ENCODE results near the gene RYR3.
"Not testable (repeated sequence)": the region's sequence is repeated elsewhere in the genome, so short reads cannot be mapped to it uniquely, and the experiment has no call there.

The RYR3 gene

DNA sequence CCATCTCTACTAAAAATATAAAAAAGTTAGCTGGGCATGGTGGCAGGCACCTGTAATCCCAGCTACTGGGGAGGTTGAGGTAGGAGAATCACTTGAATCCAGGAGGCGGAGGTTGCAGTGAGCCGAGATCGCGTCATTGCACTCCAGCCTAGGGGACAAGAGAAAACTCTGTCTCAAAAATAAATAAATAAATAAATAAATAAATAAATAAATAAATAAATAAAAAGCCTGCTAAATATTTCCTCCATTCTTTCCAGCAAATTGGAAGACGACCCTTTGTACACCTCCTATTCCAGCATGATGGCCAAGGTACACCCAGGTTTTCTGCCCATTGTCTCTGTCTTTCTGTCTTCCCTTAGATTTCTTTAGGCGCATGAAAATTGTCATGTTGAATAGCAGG, 508.7 kb downstream of the RYR3 start:
- DNase-seq (ENCODE audit: low read depth in 2 of 3, low spot score in 1 of 3), result not testable (repeated sequence)

DNA sequence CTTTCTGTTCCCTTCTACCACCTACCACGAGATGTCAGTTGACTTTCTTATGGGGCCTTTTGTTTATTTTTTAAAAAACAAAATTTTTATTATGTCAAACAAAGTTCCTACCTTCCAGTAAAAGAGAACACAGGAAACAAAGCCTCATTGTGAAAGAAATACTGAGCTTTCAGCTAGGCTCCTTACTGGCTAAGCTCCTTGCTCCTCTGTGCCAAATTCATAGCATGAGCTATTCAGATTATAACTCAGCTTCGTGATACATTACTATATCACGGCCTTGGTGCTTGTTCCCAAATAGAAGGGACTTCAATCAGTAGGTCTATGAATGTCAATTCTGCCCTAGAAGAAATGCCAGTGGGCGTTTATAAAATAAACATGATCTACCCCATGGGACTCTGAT, 511.7 kb downstream of the RYR3 start:
- DNase-seq (ENCODE audit: low read depth in 2 of 3, low spot score in 1 of 3), result no peak

DNA sequence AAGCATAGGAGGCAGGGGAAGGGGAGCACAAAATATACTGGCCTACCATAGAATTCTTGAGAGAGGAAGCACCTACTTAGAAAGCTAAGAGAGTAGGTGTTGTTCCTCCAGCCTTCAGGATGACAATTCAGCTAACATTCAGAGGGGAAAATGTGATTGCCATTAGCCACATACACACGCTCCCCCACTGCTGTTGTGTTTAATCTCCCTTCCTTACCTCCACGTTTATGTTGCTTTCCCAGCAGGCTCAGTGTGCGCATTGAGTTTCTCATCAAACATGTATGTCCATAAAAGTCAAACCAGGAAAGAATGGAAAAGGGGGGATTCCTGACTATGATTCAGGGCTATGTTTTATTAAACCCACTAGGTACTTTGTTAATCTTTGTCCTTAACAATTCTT, 512.4 kb downstream of the RYR3 start:
- DNase-seq (ENCODE audit: low read depth in 2 of 3, low spot score in 1 of 3), result no peak

DNA sequence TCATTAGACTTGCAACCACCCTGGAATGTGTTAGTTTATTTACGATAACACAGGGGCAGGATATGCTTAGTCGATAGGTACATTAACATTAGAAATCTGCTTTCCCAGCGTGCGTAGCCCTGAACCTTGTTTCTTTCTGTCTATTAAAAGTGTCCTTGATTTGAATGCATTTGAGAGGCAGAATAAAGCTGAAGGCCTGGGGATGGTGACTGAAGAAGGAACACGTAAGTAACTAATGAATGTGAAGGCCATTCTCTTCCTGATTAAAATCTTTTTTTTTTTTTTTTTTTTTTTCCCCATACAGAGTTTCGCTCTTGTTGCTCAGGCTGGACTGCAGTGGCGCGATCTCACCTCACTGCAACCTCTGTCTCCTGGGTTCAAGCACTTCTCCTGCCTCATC, 514.7 kb downstream of the RYR3 start:
- DNase-seq (ENCODE audit: low read depth in 2 of 3, low spot score in 1 of 3), result no peak

DNA sequence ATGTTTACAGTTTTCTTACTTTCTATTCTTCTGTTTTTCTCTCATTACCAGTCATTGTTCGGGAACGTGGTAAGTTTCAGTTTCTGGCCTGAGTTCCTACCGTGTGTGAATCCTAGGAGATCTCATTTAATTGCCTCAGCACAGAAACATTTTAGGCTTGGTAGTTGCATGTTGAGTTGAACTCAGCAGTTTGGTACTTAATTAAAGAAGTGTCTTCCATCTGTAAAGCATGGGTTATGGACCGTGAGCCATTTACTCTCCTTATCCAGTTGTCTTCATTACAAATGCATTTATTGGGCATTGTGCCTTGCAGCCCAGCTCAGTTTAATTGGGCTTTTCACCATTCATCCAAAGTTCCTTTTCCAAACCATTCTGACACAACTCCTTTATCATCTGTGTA, 515.4 kb downstream of the RYR3 start:
- DNase-seq (ENCODE audit: low read depth in 2 of 3, low spot score in 1 of 3), result no peak

DNA sequence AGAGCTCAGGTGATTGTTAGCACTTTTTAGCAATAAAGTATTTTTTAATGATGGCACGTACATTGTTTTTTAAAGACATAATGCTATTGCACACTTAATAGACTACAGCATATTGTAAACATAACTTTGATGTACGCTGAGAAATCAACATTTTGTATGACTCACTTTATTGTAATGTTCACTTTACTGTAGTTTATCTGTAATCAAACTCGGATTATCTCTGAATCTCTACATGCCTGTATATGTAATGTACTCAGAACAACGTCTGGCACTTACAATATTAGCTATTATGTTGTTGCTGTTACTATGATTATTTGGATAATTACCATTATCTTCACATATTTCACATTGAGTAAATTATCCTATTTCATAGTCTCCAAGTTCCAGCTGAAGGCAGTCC, 519.6 kb downstream of the RYR3 start:
- DNase-seq (ENCODE audit: low read depth in 2 of 3, low spot score in 1 of 3), result no peak

DNA sequence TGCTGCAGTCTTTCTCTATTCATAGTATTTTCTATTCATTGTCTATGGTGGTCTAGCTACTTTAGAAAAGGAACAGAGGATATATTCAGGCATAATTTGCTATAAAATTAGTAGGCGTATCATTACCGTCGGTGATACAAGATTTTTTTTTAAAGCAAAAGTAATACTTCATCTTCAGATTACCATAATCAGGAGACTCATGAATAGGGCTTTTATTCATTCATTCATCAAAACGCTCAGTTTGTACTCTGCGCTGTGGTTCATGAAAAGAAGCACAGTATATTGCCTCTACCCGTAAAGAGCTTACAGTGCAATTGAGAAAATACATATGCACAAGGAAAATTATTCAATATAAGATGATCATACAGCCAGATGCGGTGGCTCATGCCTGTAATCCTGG, 520.9 kb downstream of the RYR3 start:
- DNase-seq (ENCODE audit: low read depth in 2 of 3, low spot score in 1 of 3), result no peak

DNA sequence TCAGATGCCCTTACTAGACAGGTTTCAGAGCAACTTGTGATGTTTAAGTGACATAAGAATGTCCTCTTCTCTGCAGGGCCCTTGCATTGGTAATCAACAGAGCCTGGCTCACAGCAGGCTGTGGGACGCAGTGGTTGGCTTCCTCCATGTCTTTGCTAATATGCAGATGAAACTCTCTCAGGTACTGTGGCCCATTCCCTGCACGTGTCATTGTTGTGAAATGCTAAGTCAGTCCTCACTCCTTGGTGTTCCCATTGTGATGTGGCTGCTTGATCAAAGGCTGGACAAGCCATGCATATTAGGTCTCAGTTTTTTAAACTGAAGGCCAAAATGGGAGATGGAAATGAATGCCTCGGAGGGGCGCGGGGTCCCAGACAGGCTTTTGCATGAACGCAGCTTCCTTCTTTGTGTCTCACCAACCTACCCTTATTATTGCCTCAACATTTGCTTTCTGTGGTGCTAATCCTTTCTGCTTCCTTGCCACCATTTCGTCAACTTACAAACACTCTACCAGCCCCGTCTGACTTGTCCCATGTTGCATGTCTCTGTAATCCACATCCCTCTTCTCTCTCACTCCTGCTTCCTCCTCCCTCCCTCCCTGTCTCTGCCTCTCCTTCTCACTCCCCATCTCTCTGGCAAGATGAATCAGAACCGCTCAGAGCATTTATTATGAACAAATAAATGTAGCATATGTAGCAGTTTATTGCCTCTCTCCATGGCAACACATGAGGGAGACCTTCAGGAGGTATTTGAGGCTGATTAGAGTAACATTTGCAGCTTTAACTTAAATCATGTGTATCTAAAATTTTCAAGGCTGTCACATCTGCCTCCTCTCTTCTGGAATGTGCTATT, 524.4 kb downstream of the RYR3 start:
- DNase-seq (ENCODE audit: low read depth in 2 of 3, low spot score in 1 of 3), result no peak

DNA sequence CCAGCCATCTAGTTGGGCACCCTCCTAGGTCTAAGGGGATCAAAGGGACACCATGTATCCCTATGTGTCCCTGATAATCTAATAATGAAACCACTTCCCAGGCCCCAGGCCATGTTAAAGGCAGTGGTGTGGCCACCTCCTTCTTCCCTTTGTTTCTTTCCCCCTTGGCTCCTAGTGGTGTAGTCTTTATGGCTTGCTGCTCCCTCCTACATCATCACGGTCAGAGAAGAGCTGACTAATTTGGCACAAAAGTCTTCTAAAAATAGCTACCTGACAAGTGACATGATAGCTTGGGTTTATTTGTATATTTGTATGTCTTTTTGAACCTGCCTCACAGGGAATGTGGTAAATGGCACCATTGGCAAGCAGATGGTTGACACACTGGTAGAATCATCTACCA, 526.5 kb downstream of the RYR3 start:
- DNase-seq (ENCODE audit: low read depth in 2 of 3, low spot score in 1 of 3), result no peak

DNA sequence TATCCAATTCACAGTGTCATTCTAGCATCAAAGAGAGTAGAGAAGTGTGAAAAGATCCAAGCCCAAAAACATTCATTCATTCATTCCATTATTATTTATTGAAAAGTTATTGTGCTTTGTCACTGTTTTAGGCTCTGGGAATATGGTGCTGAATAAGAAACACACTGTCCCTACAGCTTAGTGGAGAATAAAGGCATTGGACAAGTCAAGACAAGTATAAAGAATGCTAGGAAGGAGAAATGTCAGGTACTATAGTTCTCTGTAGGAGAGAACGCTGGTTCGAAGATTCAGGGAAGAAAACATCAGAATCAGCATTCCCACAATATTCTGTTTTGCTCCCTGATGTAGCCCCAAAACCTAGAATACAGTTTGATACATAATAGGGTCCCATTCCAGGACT, 528.8 kb downstream of the RYR3 start:
- no peak for DNase-seq (ENCODE audit: low read depth in 2 of 3, low spot score in 1 of 3)

DNA sequence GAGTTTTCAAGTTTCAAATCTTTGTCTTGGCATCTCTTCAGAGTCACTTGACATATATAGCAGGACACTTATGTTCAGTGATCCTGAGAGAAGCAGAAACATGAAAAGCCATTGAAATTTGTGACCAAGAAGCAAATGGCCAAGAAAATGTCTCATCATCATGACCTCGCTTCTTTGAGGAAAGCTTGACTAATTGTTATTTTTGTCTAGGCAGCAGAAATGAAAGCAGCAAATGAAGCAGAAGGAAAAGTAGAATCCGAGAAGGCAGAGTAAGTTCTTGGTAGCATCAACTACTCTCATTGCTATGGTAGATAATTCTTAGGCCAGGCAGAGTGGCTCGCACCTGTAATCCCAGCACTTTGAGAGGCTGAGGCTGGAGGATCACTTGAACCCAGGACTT, 529.8 kb downstream of the RYR3 start:
- no peak for DNase-seq (ENCODE audit: low read depth in 2 of 3, low spot score in 1 of 3)

DNA sequence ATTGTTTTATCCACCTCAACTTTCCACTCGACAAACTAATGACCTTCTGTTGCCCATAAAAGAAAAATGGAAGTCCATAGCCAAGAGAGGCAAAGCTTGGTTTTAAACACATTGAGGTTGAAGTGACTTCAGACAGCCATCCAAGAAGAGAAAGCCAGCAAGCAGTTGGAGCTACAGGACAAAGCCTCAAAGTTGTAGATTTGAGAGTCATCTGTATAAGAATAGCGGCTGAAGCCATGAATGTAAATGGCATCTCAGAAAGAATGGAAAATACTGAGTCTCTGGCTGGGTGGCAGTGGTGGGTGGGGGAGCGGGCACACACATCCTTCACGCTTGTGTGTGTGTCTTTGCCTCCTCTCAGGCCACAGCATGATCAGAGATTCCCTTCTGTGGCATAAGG, 533.4 kb downstream of the RYR3 start:
- DNase-seq (ENCODE audit: low read depth in 2 of 3, low spot score in 1 of 3), result no peak

DNA sequence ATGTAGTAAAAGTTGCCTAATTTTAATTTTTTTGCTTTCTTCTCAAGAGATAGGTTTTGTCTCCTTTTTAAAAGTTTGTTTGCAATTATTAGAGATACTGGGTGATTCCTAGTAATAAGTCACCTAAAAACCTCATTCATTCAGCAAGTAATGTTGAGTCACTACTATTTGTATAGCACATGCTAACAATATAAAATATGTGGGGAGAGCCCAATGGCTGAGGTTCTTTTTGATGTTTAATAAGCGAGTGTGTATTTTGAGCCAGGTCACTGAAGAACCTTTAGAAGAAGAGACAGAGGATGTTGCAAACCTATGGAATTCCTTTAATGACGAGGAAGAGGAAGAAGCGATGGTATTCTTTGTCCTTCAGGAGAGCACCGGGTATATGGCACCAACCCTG, 533.8 kb downstream of the RYR3 start:
- DNase-seq (ENCODE audit: low read depth in 2 of 3, low spot score in 1 of 3), result no peak

DNA sequence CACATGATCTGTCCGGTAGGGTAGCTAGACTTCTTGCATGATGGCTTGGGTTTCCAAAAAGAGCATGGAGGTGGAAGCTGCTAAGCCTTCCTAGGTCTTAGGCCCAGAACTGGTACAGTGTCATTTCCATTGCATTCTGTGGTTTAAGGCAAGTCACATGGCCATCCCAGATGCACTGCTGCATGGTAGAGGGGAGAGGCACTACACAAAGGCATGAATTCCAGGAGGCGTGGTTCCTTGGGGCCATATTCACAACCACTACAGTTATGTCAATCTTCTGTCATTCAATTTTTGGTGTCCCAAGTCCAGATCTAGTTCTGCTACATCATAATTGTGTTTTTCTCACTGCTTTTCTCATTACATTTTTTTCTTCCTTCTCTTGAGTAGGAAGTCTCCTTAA, 535.4 kb downstream of the RYR3 start:
- DNase-seq (ENCODE audit: low read depth in 2 of 3, low spot score in 1 of 3), result no peak

DNA sequence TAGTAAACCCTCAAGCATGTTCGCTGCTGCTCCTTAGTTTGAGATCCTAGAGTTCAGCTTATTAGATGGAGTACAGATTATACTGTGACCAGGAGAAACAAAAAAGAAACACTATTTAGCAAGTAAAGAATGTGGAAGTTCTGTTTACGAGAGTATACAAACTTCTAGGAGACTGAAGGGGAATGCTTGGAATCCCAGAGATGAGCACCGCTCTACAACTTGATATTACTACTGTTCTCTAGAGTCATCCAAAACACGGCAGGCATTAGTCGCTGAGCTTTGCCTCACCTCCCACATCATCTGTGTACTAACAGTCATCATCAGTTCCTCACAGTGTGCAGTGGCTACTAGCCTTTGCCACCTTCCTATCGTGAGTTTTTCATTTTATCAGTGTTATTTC, 536.1 kb downstream of the RYR3 start:
- DNase-seq (ENCODE audit: low read depth in 2 of 3, low spot score in 1 of 3), result no peak

DNA sequence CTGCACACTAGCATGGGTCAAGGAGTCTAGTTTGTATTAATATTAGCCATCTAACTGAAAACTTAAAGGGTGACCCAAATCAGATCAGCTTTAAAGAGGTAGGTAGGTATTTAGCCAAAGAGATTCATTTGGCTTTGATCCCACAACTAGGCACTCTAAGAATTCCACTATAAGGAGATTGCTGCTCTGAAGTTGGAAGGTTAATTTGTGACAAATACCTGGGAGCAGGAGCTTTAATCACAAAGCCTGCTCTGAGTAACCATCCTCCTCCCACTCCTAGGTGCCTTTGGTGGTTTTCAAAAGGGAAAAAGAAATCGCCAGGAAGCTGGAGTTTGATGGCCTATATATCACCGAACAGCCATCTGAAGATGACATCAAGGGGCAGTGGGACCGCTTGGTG, 537.2 kb downstream of the RYR3 start:
- no peak for DNase-seq (ENCODE audit: low read depth in 2 of 3, low spot score in 1 of 3)

DNA sequence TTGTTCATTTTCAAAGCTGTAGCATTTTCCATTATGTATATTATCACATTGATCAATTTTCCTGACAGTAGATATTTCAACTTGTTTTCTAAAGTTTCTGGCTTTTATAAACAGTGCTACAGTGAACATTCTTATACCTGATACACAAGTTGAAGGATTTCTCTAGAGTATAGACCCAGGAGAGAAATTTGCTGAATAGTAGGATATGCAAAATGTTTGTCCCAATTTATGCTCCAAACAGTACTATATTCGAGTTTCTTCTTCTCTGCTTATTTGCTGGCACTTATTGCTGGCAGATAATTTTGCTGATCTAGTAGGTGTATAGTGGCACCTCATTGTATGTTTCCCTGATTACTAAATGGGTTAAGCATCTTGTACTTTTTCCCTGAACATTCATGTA, 540.3 kb downstream of the RYR3 start:
- no peak for DNase-seq (ENCODE audit: low read depth in 2 of 3, low spot score in 1 of 3)

DNA sequence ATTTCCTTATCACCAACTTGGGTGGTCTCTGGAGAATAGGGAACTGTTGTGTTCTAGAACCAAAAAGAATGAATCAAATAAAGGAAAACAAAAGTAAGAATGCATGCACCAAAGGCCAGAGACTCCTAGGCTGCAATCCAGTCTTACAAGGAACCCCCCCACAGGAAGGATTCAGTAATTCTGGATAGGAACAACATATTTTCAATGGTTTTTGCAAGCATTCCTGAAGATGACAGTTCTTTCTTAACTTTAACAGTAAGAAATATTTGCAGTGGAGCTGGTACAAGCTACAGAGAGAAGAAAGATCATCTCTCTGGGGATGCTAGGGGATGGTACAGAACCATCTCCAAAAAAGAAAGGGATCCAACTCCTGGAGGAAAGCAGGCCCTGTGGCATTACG, 541.3 kb downstream of the RYR3 start:
- no peak for DNase-seq (ENCODE audit: low read depth in 2 of 3, low spot score in 1 of 3)

DNA sequence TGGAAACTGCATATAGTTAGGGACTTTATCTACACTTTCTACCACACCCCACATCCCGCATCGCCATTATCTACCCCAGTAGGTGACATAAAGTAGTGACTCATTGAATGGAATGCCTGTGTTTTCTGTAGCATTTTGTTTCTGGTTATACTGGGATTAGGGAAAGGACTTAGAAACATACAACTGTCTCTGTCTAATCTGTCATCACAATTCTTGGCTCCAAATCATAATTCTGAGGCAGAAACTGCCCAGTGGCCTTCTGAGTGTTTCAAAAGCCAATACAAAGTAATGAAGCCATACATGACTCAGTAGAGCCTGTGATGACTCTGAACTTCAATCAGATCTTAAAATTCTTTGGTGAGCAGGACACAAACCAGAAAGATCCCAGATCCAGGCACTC, 541.8 kb downstream of the RYR3 start:
- DNase-seq (ENCODE audit: low read depth in 2 of 3, low spot score in 1 of 3), result no peak

DNA sequence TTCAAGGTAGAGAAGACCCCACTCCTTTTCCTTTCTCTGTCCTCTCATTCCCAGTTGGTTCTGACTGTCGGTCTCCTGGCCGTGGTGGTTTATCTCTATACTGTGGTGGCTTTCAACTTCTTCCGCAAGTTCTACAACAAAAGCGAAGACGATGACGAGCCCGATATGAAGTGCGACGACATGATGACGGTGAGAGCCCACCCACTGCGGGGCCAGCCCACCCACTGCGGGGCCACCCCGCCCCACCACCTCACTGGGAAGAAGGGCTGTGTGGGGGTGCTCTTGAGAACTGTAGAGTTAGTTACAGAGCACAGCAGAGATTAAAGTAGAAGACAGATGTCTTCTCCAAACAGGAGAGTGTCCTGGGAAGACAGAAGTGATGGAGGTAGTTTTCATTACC, 547.0 kb downstream of the RYR3 start:
- no peak for DNase-seq (ENCODE audit: low read depth in 2 of 3, low spot score in 1 of 3)

DNA sequence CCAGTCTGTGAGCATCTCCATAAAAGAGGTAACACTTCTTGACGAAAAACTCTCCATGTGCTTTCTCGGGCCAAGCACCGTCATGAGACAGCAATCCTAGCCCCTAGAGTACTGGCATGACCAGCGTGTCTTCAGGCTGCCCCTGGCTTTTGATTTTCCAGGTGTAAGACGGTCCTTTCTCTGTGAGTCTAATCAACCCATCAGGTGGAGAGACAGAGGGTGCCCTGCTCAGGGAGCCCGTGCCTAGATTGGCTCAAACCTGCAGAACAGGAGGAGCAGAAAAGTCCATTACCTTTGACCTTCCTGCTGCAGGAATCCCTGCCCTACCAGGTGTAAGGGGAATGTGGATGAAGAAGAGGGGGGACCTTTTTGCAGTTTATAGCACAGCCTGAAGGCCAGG, 548.1 kb downstream of the RYR3 start:
- no peak for DNase-seq (ENCODE audit: low read depth in 2 of 3, low spot score in 1 of 3)

DNA sequence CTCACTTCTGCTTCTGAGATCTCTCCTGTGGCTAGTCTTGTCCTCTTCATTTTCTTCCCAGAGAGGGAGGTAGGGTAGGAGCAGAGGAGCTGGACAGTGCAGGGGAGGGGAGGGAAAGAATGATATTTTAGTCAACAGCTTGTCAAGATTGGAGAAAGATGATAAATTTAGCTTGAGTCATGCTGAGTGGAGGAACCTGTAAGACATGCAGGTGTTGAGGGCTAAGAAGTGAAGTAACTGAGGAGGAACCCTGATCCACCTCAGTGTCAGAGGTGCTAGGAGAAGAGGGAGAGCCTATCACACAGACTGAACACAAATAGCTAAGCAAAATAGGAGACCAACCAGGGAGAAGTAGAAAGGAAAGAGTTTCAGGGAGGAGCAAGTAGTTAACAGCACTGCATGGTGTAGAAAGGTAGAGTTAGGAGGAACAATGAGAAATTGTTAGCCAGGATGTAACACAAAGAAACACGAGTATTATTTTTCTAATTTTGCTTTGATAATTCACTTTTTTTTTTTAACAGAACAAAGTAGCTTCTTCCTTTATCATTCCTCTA, 549.3 kb downstream of the RYR3 start:
- DNase-seq (ENCODE audit: low read depth in 2 of 3, low spot score in 1 of 3), result no peak

DNA sequence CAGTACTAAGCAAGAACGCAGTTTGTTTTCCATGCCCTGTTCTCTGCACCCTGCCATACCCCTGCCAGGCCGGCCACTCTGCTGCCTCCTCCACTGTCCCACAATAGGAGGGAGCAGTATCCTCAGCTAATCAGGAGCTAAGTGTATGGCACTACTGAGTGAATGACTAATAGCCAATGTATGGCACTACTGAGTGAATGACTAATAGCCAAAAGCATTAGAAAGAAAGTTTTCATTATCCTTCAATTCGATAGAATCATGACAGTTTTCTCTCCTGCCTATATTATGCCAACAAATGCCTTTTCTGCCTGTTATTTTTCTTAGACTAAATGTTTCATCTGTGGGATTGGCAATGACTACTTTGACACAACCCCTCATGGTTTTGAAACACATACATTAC, 550.0 kb downstream of the RYR3 start:
- DNase-seq (ENCODE audit: low read depth in 2 of 3, low spot score in 1 of 3), result no peak

All from stimulated activated CD4-positive, alpha-beta T cell treated with anti-CD3 and anti-CD28 coated beads, Interleukin-12 subunit alpha, Interleukin-12 subunit beta, amount 100 ng/mL, for 48 hours (primary cell).